A673 (cell line): ENCODE results near the gene FOXN4. TPM values are rescaled to one million over a fixed set of nuclear protein-coding genes. Genes with fewer than 3 reads are reported as not detected.

Experiments used
- BruUV-seq: library from RNA; stranded (reverse); fragments of 400-500 nt; replicated peaks from 2 replicates; lab custom pipeline; 2021; lab: Mats Ljungman, UMichigan
- CTCF ChIA-PET: fragments of 300-600 bp; sonication (Branson Sonifier 250); formaldehyde crosslinking; loops from one replicate; lab custom pipeline; 2022; ENCODE audit warnings: antibody characterized with exemption; lab: Charles Lee
- POLR2A ChIA-PET: fragments of 300-600 bp; sonication (Branson Sonifier 250); formaldehyde crosslinking; loops from one replicate; lab custom pipeline; 2022; ENCODE audit warnings: antibody characterized with exemption; ENCODE audit not compliant: low non-redundant PET; lab: Charles Lee
- DNase-seq: peaks from one replicate; pipeline ENCODE4 v3.0.0-alpha.2; 2015; ENCODE audit warnings: low spot score
- H3K27ac ChIP-seq: fragments of 200-600 bp; sonication (generic); 2 replicates; pipeline ENCODE4 v1.5.1; 2016; ENCODE audit warnings: mixed run types, low read depth, mild to moderate bottlenecking, mixed read lengths, antibody characterized with exemption, low read length; ENCODE audit not compliant: poor library complexity, severe bottlenecking
- H3K27me3 ChIP-seq: fragments of 200-600 bp; sonication (generic); replicated peaks from 2 replicates; pipeline ENCODE4 v1.6.1; 2017; ENCODE audit warnings: mixed run types, low read depth, mild to moderate bottlenecking, mixed read lengths, antibody characterized with exemption, low read length; ENCODE audit not compliant: insufficient read depth, poor library complexity
- H3K36me3 ChIP-seq: fragments of 200-600 bp; sonication (generic); 2 replicates; pipeline ENCODE4 v1.6.1; 2016; ENCODE audit warnings: mixed run types, mild to moderate bottlenecking, mixed read lengths, antibody characterized with exemption, low read length; ENCODE audit not compliant: insufficient read depth, poor library complexity, severe bottlenecking
- H3K4me1 ChIP-seq: fragments of 200-600 bp; sonication (generic); 2 replicates; pipeline ENCODE4 v1.6.1; 2017; ENCODE audit warnings: mixed run types, mild to moderate bottlenecking, mixed read lengths, antibody characterized with exemption, low read length; ENCODE audit not compliant: insufficient read depth, poor library complexity, severe bottlenecking
- H3K4me3 ChIP-seq: fragments of 200-600 bp; sonication (generic); 2 replicates; pipeline ENCODE4 v1.5.1; 2016; ENCODE audit warnings: low read depth, mixed run types, mild to moderate bottlenecking, mixed read lengths, low read length; ENCODE audit not compliant: poor library complexity, severe bottlenecking
- H3K9me3 ChIP-seq: fragments of 200-600 bp; sonication (generic); 2 replicates; pipeline ENCODE4 v1.6.1; 2016; ENCODE audit warnings: mixed run types, low read depth, mild to moderate bottlenecking, mixed read lengths, antibody characterized with exemption, low read length; ENCODE audit not compliant: poor library complexity, severe bottlenecking
- CTCF ChIP-seq: fragments of 300-800, 200-600 bp; sonication (generic); conservative IDR thresholded peaks from 2 replicates; pipeline ENCODE4 v1.5.1; 2017; ENCODE audit warnings: low read depth, mild to moderate bottlenecking, antibody characterized with exemption, low read length, moderate library complexity, mixed read lengths
- EZH2 ChIP-seq: fragments of 200-600 bp; sonication (generic); IDR thresholded peaks from 2 replicates; pipeline ENCODE4 v1.6.1; 2017; ENCODE audit warnings: borderline replicate concordance, low read depth, mild to moderate bottlenecking, mixed read lengths, antibody characterized with exemption, low read length; ENCODE audit not compliant: poor library complexity, severe bottlenecking
- intact Hi-C: fragments of 100-400 bp; cut with micrococcal nuclease; formaldehyde crosslinking; loops from one replicate; pipeline ENCODE4 v1.10.0; 2022; ENCODE audit not compliant: unreplicated experiment
- total RNA-seq: library from RNA; stranded (reverse); gene quantifications from 2 replicates; pipeline ENCODE4 v1.2.3, GENCODE V29; 2021

Gene FOXN4
- total RNA-seq, 1 experiment from 2014 or later = not detected

DNA sequence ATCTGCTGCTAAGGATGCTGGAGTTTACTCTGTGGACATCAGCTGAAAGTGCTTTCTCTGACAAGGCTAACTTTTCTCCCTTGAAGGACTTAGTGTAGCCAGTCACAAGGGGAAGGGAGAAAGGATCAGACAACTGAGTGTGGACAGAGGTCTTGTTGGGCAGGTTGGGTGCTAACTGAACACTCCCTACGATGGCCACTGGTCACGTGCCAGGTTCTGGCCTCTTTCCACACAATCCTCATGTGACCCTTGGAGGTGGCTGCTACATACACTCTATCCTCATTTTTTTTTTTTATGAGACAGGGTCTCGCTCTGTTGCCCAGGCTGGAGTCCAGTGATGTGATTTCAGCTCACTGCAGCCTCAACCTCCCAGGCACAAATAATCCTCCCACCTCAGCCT is 39.7 kb downstream of the FOXN4 start:
- Histone ChIP-seq H3K36me3 (no peaks in the 10 kb centered on the region), H3K27ac (no peak overlapping the region), H3K4me3 (no peak overlapping the region), H3K27me3 (no peaks in the 10 kb centered on the region), H3K4me1 (no peaks in the 10 kb centered on the region), H3K9me3 (no peaks in the 10 kb centered on the region)
- DNase-seq = no peak
- no TSS peak for BruUV-seq
- intact Hi-C loops = no loop called here
- no peak for TF ChIP-seq EZH2
- TF ChIP-seq CTCF = no peak
- ChIA-PET POLR2A (no interaction called here), CTCF (interaction anchor here (0.7 to 1.6 kb wide), 2 partner anchors 124 to 158 kb away, joined by 3 read pairs; no protein-coding TSS in a partner anchor)

DNA sequence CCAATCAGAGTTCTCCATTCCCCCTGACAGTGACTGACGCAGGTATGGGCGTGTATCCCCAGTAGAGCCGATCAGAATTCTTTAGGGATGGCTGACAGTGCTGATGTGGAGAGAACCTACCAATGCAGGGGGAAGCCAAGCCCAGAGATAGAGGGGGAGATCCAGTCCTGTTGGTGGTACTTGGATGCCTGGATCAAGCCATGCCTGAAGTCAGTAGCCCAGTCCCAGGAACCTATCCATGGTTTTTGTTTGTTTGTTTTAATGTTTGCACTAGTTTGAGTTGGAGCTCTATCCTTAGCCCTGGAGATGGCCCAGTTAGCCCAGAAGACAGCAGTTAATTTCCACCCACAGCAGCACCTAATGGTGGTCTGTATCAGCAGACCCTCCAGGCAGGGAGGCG is 40.2 kb downstream of the FOXN4 start:
- BruUV-seq = no TSS peak
- H3K27ac ChIP-seq = no peak overlapping the region
- CTCF ChIA-PET = interaction anchor here (1.1 to 1.6 kb wide), 2 partner anchors 117 to 157 kb away, joined by 3 read pairs; no protein-coding TSS in a partner anchor

DNA sequence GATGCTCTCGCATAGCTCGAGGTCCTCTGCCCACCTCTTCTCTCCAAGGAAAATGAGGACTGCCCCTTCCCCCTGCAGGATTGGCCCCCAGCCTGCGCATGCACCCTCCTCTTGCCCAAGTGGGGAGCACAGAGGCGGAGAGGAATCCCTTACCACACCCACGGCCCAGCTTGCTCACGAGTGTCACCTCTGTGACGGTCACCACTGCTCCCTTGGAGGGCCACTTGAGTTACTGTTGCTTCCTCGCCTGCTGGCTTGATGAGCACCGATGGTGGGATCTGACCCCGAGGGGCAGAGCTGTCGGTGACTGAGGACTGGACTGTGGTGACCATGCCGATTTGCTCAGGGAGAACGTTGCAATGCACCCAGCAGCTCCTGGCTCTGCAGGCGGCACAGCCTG is 41.7 kb downstream of the FOXN4 start:
- TF ChIP-seq EZH2 (no peak), CTCF (no peak)
- BruUV-seq = no TSS peak
- Histone ChIP-seq H3K36me3 (no peaks in the 10 kb centered on the region), H3K27ac (no peak overlapping the region), H3K27me3 (no peaks in the 10 kb centered on the region), H3K9me3 (no peaks in the 10 kb centered on the region), H3K4me1 (no peaks in the 10 kb centered on the region), H3K4me3 (no peak overlapping the region)
- intact Hi-C loops = no loop called here
- POLR2A ChIA-PET = no interaction called here
- CTCF ChIA-PET = no interaction called here
- DNase-seq = no peak

More for the DNA sequence above, 40.2 kb downstream of the FOXN4 start:
- Histone ChIP-seq H3K27me3 (no peaks in the 10 kb centered on the region), H3K36me3 (no peaks in the 10 kb centered on the region), H3K4me3 (no peak overlapping the region), H3K4me1 (no peaks in the 10 kb centered on the region), H3K9me3 (no peaks in the 10 kb centered on the region)
- no peak for DNase-seq
- intact Hi-C loops = no loop called here
- POLR2A ChIA-PET = no interaction called here
- no peak for TF ChIP-seq CTCF
- no peak for TF ChIP-seq EZH2
